ENCODE data around the gene PPP2R2C.

- no peak for TF ChIP-seq YY1 (IDR thresholded peaks at IDR 0.05; ENCODE audit: borderline replicate concordance in 1 of 3, control insufficient read depth in 1 of 3, extremely low read depth in 1 of 3, insufficient read depth in 3 of 3, insufficient read length in 1 of 3, insufficient replicate concordance in 2 of 3, low read depth in 1 of 3, low read length in 2 of 3)
- no peak for TF ChIP-seq HMGN3 (IDR thresholded peaks at IDR 0.05; ENCODE audit: borderline replicate concordance, extremely low read depth, insufficient read length, low read depth, low read length)
These were observed 83.1 kb downstream of the PPP2R2C start for GRCh38 chr4:6389142-6389825.
